Panc1 (cell line): Measurements from ENCODE around the gene RASSF5. TPM values are rescaled to one million over a fixed set of nuclear protein-coding genes. Genes with fewer than 3 reads are reported as not detected.

Source experiments
- ATAC-seq: fragments of 200-7000 bp; cut with Tn5 transposase; 2 replicates; pipeline ENCODE4 v1.9.1; 2020; ENCODE audit warnings: mild to moderate bottlenecking, moderate library complexity
- BruUV-seq: library from RNA; stranded (reverse); fragments of 400-500 nt; replicated peaks from 2 replicates; lab custom pipeline; 2021; lab: Mats Ljungman, UMichigan
- CTCF ChIA-PET: fragments of 300-600 bp; sonication (Branson Sonifier 250); formaldehyde crosslinking; loops from one replicate; lab custom pipeline; 2022; ENCODE audit warnings: antibody characterized with exemption; lab: Charles Lee
- POLR2A ChIA-PET: fragments of 300-600 bp; sonication (Branson Sonifier 250); formaldehyde crosslinking; loops from one replicate; lab custom pipeline; 2022; ENCODE audit warnings: antibody characterized with exemption; lab: Charles Lee
- DNase-seq: peaks from one replicate; pipeline ENCODE4 v3.0.0-alpha.2; 2010; ENCODE audit warnings: low read depth, low spot score
- H3K27ac ChIP-seq: 2 replicates; pipeline ENCODE4 v1.5.1; 2011; ENCODE audit warnings: mild to moderate bottlenecking, low read length, inconsistent platforms
- H3K27me3 ChIP-seq: fragments of 200-500 bp; sonication (Bioruptor generic); 2 replicates; pipeline ENCODE4 v1.6.0; 2014; ENCODE audit warnings: low read length, inconsistent platforms; ENCODE audit not compliant: control insufficient read depth, insufficient read depth
- H3K36me3 ChIP-seq: fragments of 200-500 bp; sonication (Bioruptor generic); 2 replicates; pipeline ENCODE4 v1.5.1; 2014; ENCODE audit warnings: inconsistent platforms, mild to moderate bottlenecking, low read length, moderate library complexity; ENCODE audit not compliant: control insufficient read depth, insufficient read depth
- H3K4me1 ChIP-seq: 2 replicates; pipeline ENCODE4 v1.5.1; 2011; ENCODE audit warnings: inconsistent platforms, mild to moderate bottlenecking, low read length, moderate library complexity; ENCODE audit not compliant: control insufficient read depth, insufficient read depth
- H3K4me3 ChIP-seq, 2 experiments: 2 replicates each; pipeline ENCODE4 v1.5.1; 2011 to 2012; ENCODE audit warnings: low read depth in 2 of 2, low read length in 2 of 2, mild to moderate bottlenecking in 2 of 2, inconsistent platforms in 1 of 2, moderate library complexity in 1 of 2
- H3K9me3 ChIP-seq: fragments of 200-500 bp; sonication (Bioruptor generic); 2 replicates; pipeline ENCODE4 v1.5.1; 2014; ENCODE audit warnings: low read depth, mild to moderate bottlenecking, inconsistent platforms, low read length, moderate library complexity; ENCODE audit not compliant: control insufficient read depth, insufficient read depth
- POLR2AphosphoS5 ChIP-seq: IDR thresholded peaks from 2 replicates; pipeline ENCODE4 v1.6.1; 2012; ENCODE audit warnings: mild to moderate bottlenecking, low read depth, low read length, moderate library complexity
- SIN3A ChIP-seq: IDR thresholded peaks from 2 replicates; pipeline ENCODE4 v1.6.1; 2012; ENCODE audit warnings: low read depth, mild to moderate bottlenecking, low read length, moderate library complexity, borderline replicate concordance; ENCODE audit not compliant: insufficient read depth
- TCF7L2 ChIP-seq: IDR thresholded peaks from 2 replicates; pipeline ENCODE4 v1.6.1; 2011; ENCODE audit warnings: mild to moderate bottlenecking, low read depth, low read length, inconsistent platforms
- in situ Hi-C: cut with HindIII; loops from 2 replicates; pipeline ENCODE4 v1.10.0; 2016; ENCODE audit warnings: low sequenced_read_pairs, low pct_unique_long_range_greater_than_20kb
- intact Hi-C: fragments of 100-400 bp; cut with micrococcal nuclease; formaldehyde crosslinking; loops from one replicate; pipeline ENCODE4 v1.10.0; 2022; ENCODE audit not compliant: unreplicated experiment
- total RNA-seq: library from RNA; stranded (reverse); gene quantifications from one replicate; pipeline ENCODE4 v1.2.1, GENCODE V29; 2021; ENCODE audit not compliant: unreplicated experiment
- TF ChIP-seq, protein P1 (sequence below), 2 experiments: IDR thresholded peaks; 2 replicates each; pipeline ENCODE4 v1.6.1; 2011 to 2012; ENCODE audit warnings: low read depth in 2 of 2, control low read depth in 1 of 2, low read length in 1 of 2, mild to moderate bottlenecking in 1 of 2, moderate library complexity in 1 of 2; ENCODE audit not compliant: insufficient read depth in 1 of 2
- TF ChIP-seq, protein P2 (sequence below): fragments of 450-650 bp; IDR thresholded peaks from 2 replicates; pipeline ENCODE4 v1.5.1; 2017; ENCODE audit warnings: mild to moderate bottlenecking

RASSF5 gene
- total RNA-seq, 1 experiment from 2014 or later = 1.6 TPM

DNA sequence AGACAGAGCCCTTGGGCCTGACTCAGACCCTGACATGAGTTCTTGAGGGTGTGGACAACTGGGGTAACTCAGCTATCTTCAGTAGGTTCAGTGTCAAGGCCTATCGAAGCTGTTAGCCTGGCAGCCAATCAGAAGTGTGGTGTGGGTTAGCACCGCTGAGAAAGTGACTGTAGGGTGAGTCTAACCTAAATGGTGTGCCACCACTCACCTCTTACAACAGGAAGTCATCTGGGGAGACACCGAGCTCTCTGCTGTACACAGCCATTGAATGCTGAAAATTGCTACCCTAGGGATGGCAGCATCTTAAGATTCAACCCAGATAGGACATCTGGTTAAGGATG lies 44.6 kb downstream of the RASSF5 start:
- H3K36me3 ChIP-seq = no peaks in the 10 kb centered on the region
- H3K9me3 ChIP-seq = no peaks in the 10 kb centered on the region
- BruUV-seq = no TSS peak
- ATAC-seq (no peak), DNase-seq (no peak)
- H3K27me3 ChIP-seq = peaks cover 8% of the 10 kb centered on the region; the same call in 1 of the 2 replicates
- CTCF ChIA-PET = no interaction called here
- no peak overlapping the region for H3K27ac ChIP-seq
- intact Hi-C loops (no loop called here), in situ Hi-C loops (no loop called here)
- peaks cover 4% of the 10 kb centered on the region; the same call in 1 of the 2 replicates for H3K4me1 ChIP-seq
- H3K4me3 ChIP-seq = no peak overlapping the region
- TF ChIP-seq, protein P1, sequence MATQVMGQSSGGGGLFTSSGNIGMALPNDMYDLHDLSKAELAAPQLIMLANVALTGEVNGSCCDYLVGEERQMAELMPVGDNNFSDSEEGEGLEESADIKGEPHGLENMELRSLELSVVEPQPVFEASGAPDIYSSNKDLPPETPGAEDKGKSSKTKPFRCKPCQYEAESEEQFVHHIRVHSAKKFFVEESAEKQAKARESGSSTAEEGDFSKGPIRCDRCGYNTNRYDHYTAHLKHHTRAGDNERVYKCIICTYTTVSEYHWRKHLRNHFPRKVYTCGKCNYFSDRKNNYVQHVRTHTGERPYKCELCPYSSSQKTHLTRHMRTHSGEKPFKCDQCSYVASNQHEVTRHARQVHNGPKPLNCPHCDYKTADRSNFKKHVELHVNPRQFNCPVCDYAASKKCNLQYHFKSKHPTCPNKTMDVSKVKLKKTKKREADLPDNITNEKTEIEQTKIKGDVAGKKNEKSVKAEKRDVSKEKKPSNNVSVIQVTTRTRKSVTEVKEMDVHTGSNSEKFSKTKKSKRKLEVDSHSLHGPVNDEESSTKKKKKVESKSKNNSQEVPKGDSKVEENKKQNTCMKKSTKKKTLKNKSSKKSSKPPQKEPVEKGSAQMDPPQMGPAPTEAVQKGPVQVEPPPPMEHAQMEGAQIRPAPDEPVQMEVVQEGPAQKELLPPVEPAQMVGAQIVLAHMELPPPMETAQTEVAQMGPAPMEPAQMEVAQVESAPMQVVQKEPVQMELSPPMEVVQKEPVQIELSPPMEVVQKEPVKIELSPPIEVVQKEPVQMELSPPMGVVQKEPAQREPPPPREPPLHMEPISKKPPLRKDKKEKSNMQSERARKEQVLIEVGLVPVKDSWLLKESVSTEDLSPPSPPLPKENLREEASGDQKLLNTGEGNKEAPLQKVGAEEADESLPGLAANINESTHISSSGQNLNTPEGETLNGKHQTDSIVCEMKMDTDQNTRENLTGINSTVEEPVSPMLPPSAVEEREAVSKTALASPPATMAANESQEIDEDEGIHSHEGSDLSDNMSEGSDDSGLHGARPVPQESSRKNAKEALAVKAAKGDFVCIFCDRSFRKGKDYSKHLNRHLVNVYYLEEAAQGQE (IDR thresholded peaks at IDR 0.05; ENCODE audit: insufficient read depth in 1 of 2, low read depth in 2 of 2, low read length in 1 of 2) = no peak
- TF ChIP-seq TCF7L2 (no peak), SIN3A (no peak), POLR2AphosphoS5 (no peak)
- TF ChIP-seq, protein P2, sequence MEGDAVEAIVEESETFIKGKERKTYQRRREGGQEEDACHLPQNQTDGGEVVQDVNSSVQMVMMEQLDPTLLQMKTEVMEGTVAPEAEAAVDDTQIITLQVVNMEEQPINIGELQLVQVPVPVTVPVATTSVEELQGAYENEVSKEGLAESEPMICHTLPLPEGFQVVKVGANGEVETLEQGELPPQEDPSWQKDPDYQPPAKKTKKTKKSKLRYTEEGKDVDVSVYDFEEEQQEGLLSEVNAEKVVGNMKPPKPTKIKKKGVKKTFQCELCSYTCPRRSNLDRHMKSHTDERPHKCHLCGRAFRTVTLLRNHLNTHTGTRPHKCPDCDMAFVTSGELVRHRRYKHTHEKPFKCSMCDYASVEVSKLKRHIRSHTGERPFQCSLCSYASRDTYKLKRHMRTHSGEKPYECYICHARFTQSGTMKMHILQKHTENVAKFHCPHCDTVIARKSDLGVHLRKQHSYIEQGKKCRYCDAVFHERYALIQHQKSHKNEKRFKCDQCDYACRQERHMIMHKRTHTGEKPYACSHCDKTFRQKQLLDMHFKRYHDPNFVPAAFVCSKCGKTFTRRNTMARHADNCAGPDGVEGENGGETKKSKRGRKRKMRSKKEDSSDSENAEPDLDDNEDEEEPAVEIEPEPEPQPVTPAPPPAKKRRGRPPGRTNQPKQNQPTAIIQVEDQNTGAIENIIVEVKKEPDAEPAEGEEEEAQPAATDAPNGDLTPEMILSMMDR = no peak
- POLR2A ChIA-PET = no interaction called here

DNA sequence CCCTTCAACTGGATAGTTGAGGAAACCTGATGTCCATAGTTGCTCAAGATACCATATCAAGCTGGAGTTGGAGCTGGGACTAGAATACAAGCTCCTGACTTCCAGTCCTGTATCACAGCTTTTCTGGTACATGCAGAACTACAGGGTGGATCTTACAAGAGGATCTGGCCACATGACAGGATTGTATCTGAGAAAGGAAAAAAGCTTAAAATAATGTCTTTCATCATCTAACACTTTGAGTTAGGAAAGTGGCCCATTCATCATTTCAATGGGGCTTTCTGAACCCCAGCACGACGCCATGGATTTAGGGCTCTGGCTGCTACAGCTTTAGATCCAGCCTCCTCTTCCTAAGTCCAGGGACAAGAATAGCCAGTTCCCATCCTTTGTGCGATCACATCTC lies 46.9 kb downstream of the RASSF5 start:
- ATAC-seq (no peak), DNase-seq (no peak)
- no TSS peak for BruUV-seq
- H3K4me3 ChIP-seq = no peak overlapping the region
- H3K9me3 ChIP-seq = no peaks in the 10 kb centered on the region
- peaks cover 6% of the 10 kb centered on the region; the same call in 1 of the 2 replicates for H3K27me3 ChIP-seq
- POLR2A ChIA-PET = no interaction called here
- intact Hi-C loops = no loop called here
- H3K4me1 ChIP-seq = peaks cover 4% of the 10 kb centered on the region; the same call in 1 of the 2 replicates
- TF ChIP-seq, protein P2 = no peak
- no peak for TF ChIP-seq SIN3A
- TF ChIP-seq, protein P1 (IDR thresholded peaks at IDR 0.05; ENCODE audit: insufficient read depth in 1 of 2, low read depth in 2 of 2, low read length in 1 of 2) = no peak
- TF ChIP-seq TCF7L2 = no peak
- no peak for TF ChIP-seq POLR2AphosphoS5
- in situ Hi-C loops = no loop called here
- CTCF ChIA-PET = interaction anchor here (0.6 kb wide), 1 partner anchor 9 kb away, joined by 5 read pairs; no protein-coding TSS in a partner anchor
- H3K36me3 ChIP-seq = no peaks in the 10 kb centered on the region
- H3K27ac ChIP-seq = no peak overlapping the region
